Measurements from ENCODE around the gene CNNM1. TPM values are rescaled to one million over a fixed set of nuclear protein-coding genes. Genes with fewer than 3 reads are reported as not detected.

CNNM1 gene
- total RNA-seq, 1 donor from 2014 or later = 0.63 TPM

- H3K4me3 ChIP-seq (ENCODE audit: low read depth, low read length) = no peak overlapping the region
- TF ChIP-seq, protein P1, sequence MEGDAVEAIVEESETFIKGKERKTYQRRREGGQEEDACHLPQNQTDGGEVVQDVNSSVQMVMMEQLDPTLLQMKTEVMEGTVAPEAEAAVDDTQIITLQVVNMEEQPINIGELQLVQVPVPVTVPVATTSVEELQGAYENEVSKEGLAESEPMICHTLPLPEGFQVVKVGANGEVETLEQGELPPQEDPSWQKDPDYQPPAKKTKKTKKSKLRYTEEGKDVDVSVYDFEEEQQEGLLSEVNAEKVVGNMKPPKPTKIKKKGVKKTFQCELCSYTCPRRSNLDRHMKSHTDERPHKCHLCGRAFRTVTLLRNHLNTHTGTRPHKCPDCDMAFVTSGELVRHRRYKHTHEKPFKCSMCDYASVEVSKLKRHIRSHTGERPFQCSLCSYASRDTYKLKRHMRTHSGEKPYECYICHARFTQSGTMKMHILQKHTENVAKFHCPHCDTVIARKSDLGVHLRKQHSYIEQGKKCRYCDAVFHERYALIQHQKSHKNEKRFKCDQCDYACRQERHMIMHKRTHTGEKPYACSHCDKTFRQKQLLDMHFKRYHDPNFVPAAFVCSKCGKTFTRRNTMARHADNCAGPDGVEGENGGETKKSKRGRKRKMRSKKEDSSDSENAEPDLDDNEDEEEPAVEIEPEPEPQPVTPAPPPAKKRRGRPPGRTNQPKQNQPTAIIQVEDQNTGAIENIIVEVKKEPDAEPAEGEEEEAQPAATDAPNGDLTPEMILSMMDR (conservative IDR thresholded peaks at IDR 0.05; ENCODE audit: low read depth, low read length) = no peak
- DNase-seq (ENCODE audit: low read depth) = no peak
Measured at GRCh38 chr10:99374972-99375371, 45.8 kb downstream of the CNNM1 start.

DNA sequence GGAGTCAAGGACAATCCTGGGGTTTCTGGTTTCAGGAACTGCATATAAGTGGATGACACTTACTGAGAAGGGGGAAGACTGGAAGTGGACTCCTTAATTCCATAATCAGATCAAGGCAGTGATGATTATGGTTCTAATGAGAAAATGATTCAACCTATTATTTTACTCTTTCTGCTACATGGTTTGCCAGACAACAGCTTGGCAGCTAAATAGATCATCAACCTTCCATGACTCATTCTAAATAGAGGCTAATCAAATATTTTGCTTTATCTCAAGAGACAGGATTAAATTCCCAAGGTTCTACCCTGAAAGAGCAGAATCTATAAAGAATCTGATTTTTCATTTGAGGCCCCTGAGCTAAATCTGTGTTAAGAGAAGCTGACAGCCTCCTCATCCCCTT lies 46.3 kb downstream of the CNNM1 start:
- H3K4me3 ChIP-seq (ENCODE audit: low read depth, low read length) = no peak overlapping the region
- DNase-seq (ENCODE audit: low read depth) = no peak
- TF ChIP-seq, protein P1 (conservative IDR thresholded peaks at IDR 0.05; ENCODE audit: low read depth, low read length) = no peak

DNA sequence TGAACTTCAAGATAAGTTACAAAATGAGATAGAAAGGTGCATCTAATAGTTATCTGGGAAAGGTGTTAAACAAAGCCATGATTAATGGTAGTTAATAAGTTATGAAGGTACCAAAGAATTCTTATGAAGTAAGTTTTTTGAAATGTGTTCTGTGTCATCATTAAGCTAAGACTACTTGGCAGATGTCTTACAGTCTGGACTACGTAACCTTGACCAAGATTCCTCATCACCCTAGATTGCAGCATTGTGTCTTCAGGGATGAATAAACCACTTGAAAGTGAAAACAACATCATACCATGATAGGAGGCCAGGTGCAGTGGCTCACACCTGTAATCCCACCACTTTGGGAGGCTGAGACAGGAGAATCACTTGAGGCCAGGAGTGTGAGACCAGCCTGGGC lies 53.0 kb downstream of the CNNM1 start:
- no peak overlapping the region for H3K4me3 ChIP-seq (ENCODE audit: low read depth, low read length)
- TF ChIP-seq, protein P1 (conservative IDR thresholded peaks at IDR 0.05; ENCODE audit: low read depth, low read length) = no peak
- DNase-seq (ENCODE audit: low read depth) = no peak

DNA sequence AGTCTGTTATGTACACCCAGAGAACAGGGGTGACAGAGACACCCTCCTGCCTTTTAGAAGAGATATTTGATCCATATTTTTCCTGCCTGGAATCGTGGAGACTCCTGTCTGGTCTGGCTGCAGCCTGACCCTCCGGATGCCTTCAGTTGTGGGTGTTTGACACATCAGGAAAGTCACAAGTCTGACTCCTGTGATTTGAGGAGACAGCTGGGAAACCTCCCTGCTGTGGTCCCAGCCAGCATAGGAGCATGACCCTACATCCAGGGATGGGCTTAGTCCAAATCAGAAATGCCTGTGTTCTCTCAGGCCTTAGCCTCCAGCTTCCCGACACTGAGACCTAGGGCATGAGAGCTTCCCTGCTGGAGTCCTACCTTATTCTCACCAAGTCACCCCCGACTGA lies 57.9 kb downstream of the CNNM1 start:
- no peak for DNase-seq (ENCODE audit: low read depth)
- no peak overlapping the region for H3K4me3 ChIP-seq (ENCODE audit: low read depth, low read length)
- TF ChIP-seq, protein P1 (conservative IDR thresholded peaks at IDR 0.05; ENCODE audit: low read depth, low read length) = no peak

DNA sequence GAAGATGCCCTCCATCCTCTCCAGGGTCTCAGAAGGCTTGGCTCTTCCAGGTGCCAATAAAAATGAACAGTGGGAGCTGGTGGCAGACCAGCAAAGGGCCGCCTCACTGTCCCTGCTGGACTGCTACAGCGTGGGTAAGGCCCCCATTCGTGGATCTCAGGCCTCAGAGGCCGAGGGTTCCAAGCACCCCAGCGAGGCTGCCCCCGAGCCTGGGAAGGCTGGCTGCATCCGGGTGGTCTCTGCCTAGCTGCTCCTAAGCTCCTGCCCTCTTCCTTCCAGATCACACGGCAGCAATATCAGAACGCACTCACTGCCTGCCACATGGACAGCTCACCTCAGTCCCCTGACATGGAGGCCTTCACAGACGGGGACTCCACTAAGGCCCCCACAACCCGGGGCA lies 58.4 kb downstream of the CNNM1 start:
- no peak for DNase-seq (ENCODE audit: low read depth)
- TF ChIP-seq, protein P1 (conservative IDR thresholded peaks at IDR 0.05; ENCODE audit: low read depth, low read length) = no peak
- H3K4me3 ChIP-seq (ENCODE audit: low read depth, low read length) = no peak overlapping the region

DNA sequence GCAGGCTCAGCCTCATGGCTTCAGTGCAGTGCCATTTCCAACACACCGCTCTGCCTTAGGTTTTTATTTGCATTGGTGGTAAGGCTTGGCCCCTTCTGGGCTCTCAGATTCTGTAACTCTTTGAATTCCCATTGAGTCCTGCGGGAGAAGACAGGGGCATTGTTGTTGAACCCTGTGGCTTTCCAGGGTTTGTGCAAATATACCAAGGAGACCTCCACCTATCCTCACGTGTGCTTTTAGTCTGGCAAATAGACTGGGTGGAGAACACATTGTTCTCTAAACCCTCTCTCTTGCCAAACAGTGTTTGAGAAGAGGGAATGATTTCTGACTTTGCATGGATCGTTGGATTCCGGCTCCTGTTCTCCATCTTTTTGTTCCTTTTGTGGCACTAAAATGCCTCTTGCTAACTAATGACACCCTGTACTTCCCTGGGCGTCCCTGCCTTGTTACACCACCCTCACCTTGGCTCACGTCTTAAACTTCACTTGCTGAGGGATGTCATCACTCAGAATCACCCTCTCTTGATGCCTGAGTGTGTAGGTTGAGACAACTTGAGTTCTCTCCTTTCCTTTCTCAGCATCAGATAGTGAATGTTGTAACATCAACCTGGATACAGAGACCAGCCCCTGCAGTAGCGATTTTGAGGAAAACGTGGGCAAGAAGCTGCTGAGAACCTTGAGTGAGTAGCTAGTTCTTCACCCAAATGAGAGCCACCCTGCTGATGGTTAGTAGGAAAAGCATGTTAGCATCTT lies 60.7 kb downstream of the CNNM1 start:
- no peak for DNase-seq (ENCODE audit: low read depth)
- TF ChIP-seq, protein P1 (conservative IDR thresholded peaks at IDR 0.05; ENCODE audit: low read depth, low read length) = no peak
- no peak overlapping the region for H3K4me3 ChIP-seq (ENCODE audit: low read depth, low read length)

DNA sequence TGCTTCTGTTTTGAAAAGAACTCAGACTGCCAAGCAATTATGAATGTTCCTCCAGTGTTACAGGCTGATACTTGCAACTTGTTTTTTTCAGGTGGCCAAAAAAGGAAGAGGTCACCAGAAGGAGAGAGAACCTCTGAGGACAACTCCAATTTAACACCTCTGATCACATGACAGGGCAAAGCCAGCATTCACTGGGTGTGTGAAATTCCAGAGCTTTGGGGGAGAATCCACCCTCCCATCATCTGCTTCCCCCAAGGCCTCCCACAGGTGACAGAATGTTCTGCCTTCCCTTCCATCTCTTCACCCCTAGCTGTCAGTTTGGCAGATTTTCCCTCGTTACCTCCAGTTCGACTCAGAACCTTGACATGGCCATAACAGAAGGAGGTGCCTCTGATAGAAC lies 62.2 kb downstream of the CNNM1 start:
- TF ChIP-seq, protein P1 (conservative IDR thresholded peaks at IDR 0.05; ENCODE audit: low read depth, low read length) = no peak
- no peak for DNase-seq (ENCODE audit: low read depth)
- H3K4me3 ChIP-seq (ENCODE audit: low read depth, low read length) = no peak overlapping the region

All from epithelial cell of proximal tubule (primary cell).